Kidney capillary endothelial cell (primary cell): ENCODE data around the gene ZFAND3.
"Not testable (repeated sequence)": the region's sequence is repeated elsewhere in the genome, so short reads cannot be mapped to it uniquely, and the experiment has no call there.

Experiments
- DNase-seq: peaks from one replicate; pipeline ENCODE4 v3.0.0-alpha.2; 2018; ENCODE audit warnings: low spot score

The ZFAND3 gene

DNA sequence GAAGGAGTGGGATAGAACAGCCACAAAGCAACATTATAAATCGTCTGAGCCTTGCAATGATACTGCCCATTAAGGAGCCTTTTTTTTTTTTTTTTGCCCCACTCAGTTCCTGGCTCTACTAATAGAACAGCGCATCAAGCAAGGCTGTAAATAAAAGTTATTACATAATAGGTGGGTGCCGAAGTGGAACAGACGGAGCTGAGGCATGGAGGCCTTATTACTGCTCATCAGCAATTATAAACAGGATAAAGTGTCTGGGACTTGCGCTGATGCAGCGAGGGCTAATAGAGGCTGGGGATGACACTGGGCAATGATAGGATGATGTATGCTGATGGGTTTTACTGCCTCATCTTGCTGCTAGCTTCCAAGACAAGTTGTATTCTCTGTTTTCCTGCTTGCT is 272.1 kb downstream of the ZFAND3 start:
- no peak for DNase-seq

DNA sequence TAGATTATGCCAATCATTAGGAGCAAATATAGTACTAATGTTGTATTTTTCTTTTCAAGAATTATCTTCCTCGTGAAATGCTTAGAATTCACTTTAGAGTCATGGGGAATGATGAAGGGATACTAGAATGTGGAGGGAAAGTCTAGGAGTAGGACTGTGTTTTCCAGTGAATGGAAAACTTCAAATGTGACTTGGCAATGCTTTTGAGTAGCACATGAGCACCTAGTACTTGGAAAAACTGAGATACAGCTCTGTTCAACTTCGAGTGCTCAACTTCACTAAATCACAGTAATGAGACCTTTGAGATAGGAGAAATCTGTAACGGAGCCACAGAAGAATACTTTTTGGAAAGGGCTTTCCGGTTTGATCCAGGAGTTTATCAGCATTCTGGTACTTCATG is 272.9 kb downstream of the ZFAND3 start:
- no peak for DNase-seq

DNA sequence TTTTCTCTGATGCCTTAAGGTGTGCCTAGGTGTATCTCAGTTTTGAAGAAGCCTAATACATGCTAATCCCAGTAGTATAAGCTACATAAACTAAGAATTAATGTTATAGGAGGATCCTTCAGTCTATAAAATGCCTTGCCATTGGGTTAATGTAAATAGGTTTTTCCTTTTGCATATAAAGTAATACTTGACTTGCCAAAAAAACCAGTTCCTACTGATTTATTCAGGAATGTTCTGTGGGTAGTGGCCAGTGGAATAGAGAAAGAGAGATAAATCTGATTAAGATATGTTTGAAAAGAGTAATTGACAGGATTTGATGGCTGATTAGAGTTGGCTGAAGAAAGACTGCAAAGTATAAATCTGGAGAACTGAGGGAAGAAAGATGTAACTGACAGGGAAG is 273.4 kb downstream of the ZFAND3 start:
- no peak for DNase-seq

DNA sequence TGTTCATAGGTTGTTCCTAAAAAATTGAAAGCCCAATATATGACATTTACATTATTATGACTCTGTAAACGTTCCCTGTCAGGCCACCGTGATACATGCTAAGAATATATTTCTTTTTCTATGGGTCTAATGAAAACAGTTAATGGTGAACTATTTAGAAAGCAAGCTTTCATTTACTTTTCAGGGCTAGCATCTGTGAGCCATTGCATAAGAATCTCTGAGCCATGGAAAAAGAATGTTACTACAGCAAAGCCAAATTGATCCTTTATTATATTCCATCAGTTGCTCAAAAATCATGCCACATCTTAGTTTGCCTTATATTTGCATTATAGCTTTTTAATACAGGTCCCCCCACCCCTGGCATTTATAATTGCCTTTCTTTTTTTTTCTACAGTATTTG is 275.5 kb downstream of the ZFAND3 start:
- no peak for DNase-seq

DNA sequence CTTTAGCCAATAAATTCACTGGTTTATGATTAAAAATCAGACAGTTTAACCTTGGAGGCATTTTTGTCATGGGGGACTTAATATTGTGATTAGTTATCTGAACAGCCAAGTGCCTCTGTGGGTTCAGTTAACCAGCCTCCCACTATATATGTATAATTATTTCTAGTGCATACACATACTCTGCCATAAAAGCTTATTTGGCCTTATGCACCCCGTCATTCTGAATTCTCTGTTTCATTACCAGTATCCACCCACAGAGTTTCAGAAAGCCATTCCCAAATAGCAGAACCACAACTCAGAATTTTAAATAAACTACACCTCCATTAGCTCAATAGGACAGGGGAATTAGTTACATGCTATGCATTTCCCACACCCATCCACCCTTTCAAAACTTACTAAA is 279.7 kb downstream of the ZFAND3 start:
- DNase-seq, result no peak

DNA sequence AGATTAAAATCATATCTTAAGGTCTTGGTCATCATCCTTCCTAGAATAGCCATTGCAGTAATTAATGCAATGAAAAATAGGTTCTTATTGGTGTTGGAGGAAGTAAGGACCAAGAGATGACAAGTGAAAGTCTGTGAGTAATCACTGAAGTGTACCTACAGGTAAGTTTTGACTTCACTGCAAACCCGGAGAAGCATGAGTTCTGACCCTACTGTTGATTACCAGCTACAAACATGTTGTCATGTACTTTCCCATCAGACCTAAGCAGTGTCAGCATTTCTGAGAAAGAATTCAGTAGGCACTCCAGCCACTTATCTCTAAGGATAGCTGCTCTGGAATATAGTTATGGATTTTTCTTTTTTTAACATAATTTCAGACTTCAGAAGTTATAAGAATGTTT is 280.9 kb downstream of the ZFAND3 start:
- no peak for DNase-seq

DNA sequence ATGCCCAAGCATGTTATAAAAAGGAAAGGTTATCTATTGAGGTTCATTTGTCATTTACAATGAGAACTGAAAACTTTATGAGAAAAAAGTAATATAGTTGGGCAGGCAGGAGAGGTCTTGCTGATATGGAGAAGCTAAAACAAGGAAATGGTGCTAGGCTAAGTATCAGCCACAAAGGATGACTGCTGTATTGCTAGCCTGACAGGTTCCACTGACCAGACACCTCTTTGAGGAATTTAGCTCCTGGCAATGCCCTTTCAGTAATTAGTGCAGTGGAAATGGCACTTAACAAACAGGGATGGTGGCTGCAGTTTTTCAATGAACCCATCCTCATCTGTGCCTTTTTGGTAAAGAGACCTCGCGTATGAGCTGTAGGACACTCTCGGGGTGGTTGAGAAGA is 284.4 kb downstream of the ZFAND3 start:
- DNase-seq, result no peak

DNA sequence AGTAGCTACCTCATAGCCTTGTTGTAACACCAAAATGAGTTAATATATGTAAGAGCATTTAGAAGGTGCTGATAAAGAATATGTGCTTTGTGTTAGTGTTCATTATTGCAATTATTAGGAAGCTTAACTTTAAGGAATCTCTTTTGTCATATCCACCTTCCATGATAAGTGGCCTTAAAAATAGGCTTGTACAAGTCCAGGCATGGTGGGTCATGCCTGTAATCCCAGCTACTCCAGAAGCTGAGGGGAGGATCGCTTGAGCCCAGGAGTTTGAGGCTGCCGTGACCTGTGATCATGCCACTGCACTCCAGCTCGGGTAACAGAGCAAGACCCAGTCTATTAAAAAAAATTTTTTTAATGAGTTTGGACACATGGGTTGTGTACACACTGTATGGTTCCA is 285.5 kb downstream of the ZFAND3 start:
- no peak for DNase-seq

DNA sequence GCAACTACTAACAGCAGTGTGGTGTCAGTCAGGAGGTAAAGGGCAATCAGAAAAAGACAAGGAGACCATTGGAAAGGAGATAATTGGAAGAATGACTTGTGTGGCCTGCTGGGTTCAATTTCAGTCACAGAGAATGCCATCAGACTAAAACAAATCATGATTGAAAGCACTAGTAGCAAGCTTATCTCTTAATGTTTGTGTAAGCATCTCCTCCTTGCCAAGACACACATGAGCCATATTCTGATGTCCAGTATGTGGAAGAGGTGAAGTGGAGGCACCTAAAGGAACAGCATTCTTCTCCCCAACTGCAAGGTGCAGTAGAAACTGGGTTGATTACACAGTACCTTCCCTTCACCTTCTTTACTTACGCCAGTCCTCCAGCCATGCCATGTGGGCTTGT is 287.5 kb downstream of the ZFAND3 start:
- DNase-seq, result no peak

DNA sequence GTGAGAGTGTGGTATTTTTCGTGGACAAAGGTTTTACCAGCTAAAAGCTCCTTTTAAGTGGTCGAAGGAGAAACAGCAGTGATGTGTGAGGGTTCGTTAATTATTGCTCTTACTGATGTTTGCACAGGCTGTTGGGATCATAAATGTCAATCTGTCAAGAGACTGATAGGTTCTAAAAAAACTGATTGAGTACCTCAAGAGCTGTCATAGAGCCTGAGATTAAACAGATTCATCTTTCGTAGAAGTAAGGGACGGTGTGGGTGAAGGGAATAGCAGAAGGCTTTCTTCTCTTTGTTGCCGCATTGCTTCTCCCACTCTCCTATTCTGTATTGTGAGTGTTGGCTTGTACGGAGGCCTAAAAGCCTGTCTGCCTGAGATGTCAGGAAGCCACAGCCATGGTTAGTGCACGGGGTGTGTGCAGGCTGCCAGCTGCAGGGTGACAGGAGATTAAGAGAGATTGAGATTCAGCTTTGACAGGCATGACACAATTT is 291.0 kb downstream of the ZFAND3 start:
- DNase-seq, result no peak

DNA sequence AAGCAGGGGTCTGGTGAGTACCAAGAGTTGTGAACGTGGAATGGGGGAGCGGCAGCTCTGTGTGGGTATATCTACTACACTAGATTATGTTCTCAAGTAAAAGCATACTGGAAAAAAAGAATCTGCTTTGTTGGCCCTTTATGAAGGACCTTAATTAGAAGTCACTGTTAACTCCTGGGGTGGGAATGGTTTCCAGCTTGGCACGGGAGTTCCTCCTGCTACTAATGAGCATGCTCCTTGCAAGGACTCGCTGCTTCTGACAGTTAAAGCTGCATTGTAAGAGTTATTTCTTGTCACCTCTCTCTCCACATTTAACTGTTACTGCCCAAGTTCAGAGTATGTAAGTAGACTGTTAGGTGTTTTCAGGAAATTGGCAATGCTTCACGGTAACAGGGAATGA is 292.7 kb downstream of the ZFAND3 start:
- DNase-seq, result no peak

DNA sequence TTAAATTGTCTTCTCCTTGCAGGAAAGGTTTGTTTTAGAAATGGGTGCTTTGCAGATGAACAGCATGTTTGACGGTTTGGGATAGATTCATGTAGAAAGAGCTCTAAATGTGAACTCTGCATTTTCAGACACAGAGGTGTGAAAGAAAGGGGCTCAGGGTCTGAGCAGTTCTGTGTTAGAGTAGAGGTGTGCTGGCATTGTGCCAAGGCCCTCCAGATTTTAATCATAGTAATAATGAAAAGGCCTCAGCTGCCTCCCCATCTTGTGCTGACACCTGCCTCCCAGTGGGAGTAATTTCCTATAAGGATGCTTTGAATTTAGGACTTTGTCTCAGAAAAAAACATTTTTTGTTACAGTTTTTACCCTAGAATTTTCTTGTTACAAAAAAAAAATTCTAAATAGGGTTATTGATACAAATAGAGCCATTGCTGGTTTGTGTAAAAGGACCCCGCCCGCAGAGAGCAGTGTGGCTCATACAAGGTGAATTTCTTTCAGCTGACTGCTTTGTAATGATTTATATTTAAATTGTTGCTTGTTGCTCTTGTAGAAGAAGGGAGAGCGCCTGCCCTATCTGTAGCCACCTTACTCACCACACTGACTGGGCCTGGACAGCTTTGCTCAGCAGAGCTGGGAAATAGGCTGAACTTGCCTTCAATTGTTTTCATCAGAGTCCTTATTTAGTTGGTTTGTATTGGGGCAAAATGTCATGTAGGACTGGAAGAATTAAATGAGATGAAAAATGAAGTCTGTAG is 294.5 kb downstream of the ZFAND3 start:
- DNase-seq, result no peak

DNA sequence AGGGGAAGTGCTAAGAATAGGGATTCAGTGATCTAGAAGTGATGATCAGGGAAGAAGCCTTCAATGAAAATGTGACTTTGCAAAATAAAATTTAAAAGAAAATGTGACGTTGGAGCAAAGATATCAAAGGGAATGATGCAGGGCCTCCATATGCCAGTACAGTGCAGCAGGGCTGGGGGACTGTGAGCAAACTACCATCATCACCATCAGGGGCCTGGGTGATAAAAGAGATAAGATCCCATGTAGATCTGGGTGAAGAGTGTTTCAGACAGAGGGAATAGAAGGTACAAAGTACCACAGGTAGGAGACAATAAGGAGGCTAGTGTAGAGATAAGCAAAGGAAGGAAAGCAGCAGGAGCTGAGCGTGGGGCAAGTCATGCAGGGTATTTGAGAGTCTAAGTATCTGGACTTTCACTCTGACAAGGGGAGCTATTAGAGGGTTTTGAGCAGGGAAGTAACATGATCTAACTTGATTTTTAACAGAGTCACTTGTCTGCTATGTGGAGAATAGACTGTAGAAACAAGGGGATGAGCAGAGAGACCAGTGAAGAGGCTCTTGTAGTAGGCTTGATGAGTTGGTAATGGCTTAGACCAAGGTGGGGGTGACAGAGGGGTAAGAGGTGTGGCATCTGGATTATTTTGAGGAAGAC is 295.6 kb downstream of the ZFAND3 start:
- no peak for DNase-seq

DNA sequence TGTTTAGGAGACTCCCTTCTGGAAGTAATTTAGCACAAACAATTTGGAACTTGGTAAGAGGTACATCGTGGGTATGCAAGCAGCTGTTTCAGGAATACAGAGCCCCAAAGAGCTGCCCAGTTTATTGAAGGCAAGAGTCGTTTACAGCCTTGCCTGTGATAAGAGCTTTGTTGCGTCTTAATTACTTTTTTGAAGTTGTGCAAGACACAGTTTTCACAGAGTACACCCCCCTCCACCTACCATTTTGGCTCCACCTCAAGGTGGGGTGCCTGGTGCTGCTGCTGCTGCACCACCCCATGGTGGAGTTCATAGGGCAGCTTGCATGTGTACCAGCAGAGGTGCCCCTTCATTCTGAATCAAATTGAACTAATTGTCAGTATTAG is 296.1 kb downstream of the ZFAND3 start:
- DNase-seq, result no peak

DNA sequence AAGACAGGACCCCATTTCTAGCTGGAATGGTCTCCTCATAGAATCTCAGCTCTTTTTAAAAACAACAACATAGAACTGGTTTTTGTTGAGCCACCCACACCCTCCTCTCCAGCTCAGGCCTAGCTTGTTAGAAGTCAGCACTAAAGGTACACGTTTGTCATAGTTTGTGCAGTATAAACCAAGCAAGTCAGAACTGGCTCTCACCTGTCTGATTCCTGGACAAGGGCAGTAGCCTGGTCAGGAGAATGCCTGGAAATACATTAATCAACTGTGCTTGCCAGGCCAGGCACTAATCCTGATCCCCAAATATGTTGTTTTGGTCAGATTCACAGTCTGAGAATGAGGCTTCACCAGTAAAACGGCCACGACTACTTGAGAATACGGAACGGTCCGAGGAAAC is 296.7 kb downstream of the ZFAND3 start:
- DNase-seq, result no peak

DNA sequence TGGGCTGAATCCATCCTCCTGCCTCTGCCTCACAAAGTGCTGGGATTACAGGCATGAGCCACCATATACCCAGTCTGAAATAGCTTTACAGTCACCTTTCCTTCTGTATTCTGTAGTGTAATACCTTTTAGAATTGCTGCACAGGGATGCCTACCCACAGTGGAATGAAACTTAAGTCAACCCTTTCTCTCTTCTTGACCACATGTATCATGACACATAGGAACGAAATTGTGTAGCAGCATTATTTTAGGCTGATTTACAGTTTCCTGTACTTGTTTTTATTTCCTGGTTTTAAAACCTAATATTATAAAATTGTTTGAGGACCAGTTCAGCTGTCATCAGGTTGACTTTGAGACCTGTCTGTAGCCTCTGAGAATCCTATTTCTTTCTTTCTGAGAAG is 297.8 kb downstream of the ZFAND3 start:
- DNase-seq, result peak; percentile 39

DNA sequence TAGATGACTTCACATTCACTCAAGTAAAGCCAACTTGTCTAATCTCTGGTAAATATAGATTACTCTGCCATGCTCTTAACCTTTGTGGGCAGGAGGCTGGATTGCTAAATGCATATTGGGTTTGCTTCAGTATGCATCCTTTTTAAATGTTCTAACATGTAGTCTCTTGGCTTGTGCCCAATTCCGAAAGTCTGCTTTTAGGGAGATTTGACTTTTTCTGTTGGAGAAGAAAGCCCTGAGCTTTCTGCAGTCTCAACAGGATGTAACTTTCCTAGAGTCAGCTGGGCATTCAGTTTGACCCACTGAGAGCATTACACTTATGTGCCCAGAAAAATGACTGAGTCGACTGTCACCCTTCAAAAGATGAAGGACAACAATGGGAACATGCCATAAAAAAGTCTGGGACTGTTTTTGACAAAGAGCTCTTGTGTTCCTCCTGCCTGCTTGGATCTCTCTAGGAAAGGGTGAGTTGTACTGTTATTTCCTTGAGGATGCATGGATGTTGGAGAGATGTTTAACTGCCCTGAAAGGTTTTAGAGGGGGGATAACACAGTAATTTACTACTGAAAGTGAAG is 299.4 kb downstream of the ZFAND3 start:
- DNase-seq, result peak; percentile 62

DNA sequence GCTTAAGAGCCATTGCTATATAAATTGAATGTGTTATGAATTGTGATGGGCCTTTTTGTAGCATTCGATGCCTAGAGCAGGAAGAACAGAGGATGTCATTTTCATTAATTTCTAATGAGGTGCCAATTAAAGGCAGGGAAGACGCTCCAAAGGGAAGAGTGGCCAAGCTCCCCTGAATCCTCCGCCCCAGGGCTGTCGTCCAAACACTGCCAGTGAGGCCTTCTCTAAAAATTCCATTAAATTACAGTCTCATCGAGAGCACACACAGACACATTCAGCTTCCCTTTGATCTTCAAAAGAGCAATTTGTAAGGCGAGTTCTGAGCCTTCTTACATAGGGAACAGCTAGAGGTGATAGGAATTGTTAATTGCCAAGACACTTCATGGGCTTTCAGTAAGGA is 300.0 kb downstream of the ZFAND3 start:
- DNase-seq, result no peak

DNA sequence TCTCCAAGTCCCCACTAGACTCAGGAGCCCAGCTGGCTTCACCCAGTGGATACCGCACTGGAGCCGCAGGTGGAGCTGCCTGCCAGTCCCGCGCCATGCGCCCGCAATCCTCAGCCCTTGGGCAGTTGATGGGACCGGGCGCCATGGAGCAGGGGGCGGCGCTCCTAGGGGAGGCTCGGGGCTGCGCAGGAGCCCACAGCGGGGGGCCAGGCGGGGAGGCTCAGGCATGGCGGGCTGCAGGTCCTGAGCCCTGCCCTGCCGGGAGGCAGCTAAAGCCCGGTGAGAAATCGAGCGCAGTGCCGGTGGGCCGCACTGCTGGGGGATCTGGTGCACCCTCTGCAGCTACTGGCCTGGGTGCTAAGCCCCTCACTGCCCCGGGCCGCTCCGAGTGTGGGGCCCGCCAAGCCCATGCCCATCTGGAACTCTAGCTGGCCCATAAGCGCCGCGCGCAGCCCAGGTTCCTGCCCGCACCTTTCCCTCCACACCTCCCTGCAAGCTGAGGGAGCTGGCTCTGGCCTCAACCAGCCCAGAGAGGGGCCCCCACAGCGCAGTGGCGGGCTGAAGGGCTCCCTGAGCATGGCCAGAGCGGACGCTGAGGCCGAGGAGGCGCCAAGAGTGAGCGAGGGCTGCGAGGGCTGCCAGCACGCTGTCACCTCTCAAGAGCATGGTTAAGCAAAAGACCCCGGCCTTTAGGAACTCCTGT is 304.8 kb downstream of the ZFAND3 start:
- DNase-seq, result not testable (repeated sequence)

DNA sequence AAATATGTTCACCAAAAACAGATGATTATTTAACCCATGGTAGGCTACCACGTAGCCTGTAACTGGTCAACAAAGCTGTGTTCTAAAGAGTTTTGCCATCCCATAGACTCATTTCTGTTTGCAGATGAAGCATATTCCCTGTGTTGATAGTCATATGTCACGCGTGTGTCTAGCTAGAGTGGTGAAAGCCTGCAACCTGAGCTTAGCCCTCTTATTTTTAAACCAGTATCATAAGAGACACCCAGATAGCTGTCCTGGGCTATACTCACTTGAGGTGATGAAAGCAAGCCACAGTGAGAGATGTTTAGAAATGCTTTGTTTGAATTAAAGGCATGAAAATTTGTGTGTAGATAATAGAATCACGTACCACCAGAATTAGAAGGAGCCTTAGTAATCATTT is 307.8 kb downstream of the ZFAND3 start:
- no peak for DNase-seq

DNA sequence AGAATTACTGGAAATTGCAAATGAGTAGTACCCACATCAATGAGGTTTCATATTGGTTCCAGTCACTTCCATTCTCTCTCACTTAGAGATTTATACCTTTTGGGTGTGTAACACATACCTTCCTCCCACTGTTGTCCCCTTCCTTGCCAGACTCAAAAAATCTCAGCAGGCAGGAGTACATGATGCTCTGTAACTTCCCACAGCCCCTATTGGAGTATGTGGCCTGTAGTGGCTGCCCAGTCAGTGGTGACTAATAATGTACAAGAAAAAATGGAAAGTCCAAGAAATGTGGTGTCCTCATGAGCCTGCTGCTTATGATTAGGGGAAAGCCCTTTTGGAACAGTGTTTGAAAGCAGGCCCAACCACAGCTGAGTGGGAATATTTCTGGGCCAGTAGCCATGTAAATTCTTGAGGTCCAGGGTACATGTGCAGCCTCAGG is 312.0 kb downstream of the ZFAND3 start:
- DNase-seq, result no peak

DNA sequence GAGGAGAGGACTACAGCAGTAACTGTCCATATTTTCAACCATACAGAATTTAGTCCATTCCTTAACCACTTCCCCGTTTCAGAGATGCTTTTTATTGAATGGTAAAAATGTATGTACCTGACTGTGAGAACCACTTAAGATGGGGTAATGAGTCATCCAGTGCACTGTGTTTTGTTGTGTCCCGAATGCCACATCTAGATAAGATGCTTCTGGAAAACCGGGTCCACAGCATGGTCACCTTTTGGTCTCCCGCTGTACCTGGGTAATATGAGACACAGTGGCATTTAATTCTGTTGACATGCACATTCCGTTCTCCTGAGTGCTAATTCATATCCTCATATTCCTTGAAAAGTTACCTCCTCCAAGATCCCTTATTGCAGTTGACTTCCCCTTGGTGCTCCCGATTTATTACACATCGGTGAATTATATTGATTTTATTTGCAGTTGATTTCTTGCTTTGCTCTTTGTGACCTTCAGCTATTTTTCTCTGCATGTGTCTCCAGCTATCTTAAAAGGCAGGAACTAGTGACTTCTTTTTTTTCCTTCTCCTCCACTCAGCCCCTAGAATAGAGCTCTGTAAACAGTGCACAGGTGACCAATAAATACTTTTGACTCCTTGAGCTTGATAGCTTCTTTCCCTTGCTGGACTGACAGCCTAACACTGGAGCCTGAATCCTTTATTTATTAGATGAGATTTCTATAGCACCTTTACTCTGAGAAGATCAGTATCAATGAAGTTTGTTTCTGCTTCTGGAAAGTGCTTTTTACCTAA is 314.6 kb downstream of the ZFAND3 start:
- no peak for DNase-seq
